Prostate gland (tissue), 2 donors: ENCODE measurements around the gene P2RY8.

Source experiments
- CTCF ChIP-seq, 4 experiments: fragments of 200-600 bp in 2 of 4; fragments of 450-650 bp in 2 of 4; sonication (generic) in 2 of 4; IDR thresholded peaks; 1 replicate in 3 of 4; 2 replicates in 1 of 4; pipeline ENCODE4 v1.5.1; 2016 to 2019; ENCODE audit warnings: antibody characterized with exemption in 4 of 4, mild to moderate bottlenecking in 2 of 4, moderate library complexity in 2 of 4
- POLR2AphosphoS5 ChIP-seq: sonication (generic); formaldehyde crosslinking; IDR thresholded peaks from one replicate; pipeline ENCODE4 v1.6.1; 2017; ENCODE audit warnings: antibody characterized with exemption

DNA sequence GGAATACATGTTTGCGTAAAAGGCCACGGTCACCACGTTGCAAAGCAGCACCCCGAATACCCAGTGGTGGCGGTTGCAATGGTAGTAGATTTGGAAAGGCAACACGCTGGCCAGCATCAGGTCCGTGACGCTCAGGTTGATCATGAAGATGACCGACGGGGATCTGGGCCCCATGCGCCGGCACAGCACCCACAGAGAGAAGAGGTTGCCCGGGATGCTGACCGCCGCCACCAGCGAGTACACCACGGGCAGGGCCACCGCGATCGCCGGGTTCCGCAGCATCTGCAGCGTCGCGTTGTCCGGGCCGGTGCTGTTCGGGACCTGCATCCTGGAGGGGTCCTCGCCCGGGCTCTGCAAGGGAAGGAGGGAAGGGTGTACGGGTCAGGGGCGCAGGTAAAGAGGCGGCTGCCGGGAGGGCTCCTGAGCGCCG lies 70.7 kb downstream of the P2RY8 start:
- TF ChIP-seq CTCF (IDR thresholded peaks at IDR 0.05) (no peak), POLR2AphosphoS5 (no peak)
